Stimulated activated memory B cell treated with anti-CD40 and anti-IgM and Interleukin-4, amounts not matched to agents 10 μg/mL and 1 μg/mL and 100 μg/mL, for 72 hours (primary cell): ENCODE results near the gene KCNG4.

Experiments used
- ATAC-seq: fragments of 150-1000 bp; cut with Tn5 transposase; 2 replicates; pipeline ENCODE4 v1.10.0; 2021
- H3K27ac Mint-ChIP-seq: one replicate; pipeline ENCODE4 v1.8.0; 2022; ENCODE audit warnings: mild to moderate bottlenecking, mixed read lengths
- H3K27me3 Mint-ChIP-seq: one replicate; pipeline ENCODE4 v1.8.0; 2022; ENCODE audit warnings: mixed read lengths
- H3K36me3 Mint-ChIP-seq: one replicate; pipeline ENCODE4 v1.8.0; 2022; ENCODE audit warnings: mixed read lengths
- H3K4me1 Mint-ChIP-seq: one replicate; pipeline ENCODE4 v1.8.0; 2022; ENCODE audit warnings: mixed read lengths
- H3K4me3 Mint-ChIP-seq: one replicate; pipeline ENCODE4 v1.8.0; 2022; ENCODE audit warnings: mild to moderate bottlenecking, moderate library complexity, mixed read lengths
- H3K9me3 Mint-ChIP-seq: one replicate; pipeline ENCODE4 v1.8.0; 2022; ENCODE audit warnings: mixed read lengths

Gene KCNG4

GRCh38 chr16:84252184-84252583, 12.4 kb upstream of the KCNG4 start:
- Mint-ChIP-seq H3K4me3 (no peak overlapping the region), H3K9me3 (peaks cover 3% of the 10 kb centered on the region), H3K27ac (no peak overlapping the region), H3K36me3 (no peaks in the 10 kb centered on the region), H3K27me3 (peaks cover 37% of the 10 kb centered on the region), H3K4me1 (no peaks in the 10 kb centered on the region)
- ATAC-seq, result no peak

- no peak overlapping the region for H3K4me3 Mint-ChIP-seq
- ATAC-seq, result no peak
- no peak overlapping the region for H3K27ac Mint-ChIP-seq
- H3K9me3 Mint-ChIP-seq, result peaks cover 7% of the 10 kb centered on the region
- no peaks in the 10 kb centered on the region for H3K36me3 Mint-ChIP-seq
- no peaks in the 10 kb centered on the region for H3K4me1 Mint-ChIP-seq
- peaks cover 37% of the 10 kb centered on the region for H3K27me3 Mint-ChIP-seq
These were observed 8.0 kb upstream of the KCNG4 start for GRCh38 chr16:84247844-84248243.

DNA sequence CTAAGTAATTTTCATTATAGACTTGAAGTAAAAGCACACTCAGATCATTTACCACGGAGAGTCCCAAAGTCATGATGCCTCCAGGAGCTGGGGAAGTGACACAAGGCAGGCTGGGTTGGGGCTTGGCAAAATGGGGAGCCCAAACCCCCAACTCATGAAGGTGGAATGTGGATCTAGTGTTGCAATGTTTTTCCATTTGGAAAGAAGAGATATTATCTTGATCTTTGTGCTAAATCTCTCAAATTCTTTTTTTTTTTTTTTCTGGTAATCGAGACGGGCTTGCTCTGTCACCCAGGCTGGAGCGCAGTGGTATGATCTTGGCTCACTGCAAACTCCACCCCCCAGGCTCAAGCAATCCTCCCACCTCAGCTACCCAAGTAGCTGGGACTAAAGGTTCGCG, 7.5 kb upstream of the KCNG4 start:
- H3K36me3 Mint-ChIP-seq, result no peaks in the 10 kb centered on the region
- no peaks in the 10 kb centered on the region for H3K4me1 Mint-ChIP-seq
- no peak for ATAC-seq
- no peak overlapping the region for H3K27ac Mint-ChIP-seq
- H3K27me3 Mint-ChIP-seq, result peaks cover 32% of the 10 kb centered on the region
- peaks cover 7% of the 10 kb centered on the region for H3K9me3 Mint-ChIP-seq
- no peak overlapping the region for H3K4me3 Mint-ChIP-seq

GRCh38 chr16:84246679-84247077, 6.9 kb upstream of the KCNG4 start:
- Mint-ChIP-seq H3K27ac (no peak overlapping the region), H3K27me3 (peaks cover 28% of the 10 kb centered on the region), H3K4me1 (no peaks in the 10 kb centered on the region), H3K9me3 (peaks cover 7% of the 10 kb centered on the region), H3K4me3 (no peak overlapping the region), H3K36me3 (no peaks in the 10 kb centered on the region)
- ATAC-seq, result no peak

DNA sequence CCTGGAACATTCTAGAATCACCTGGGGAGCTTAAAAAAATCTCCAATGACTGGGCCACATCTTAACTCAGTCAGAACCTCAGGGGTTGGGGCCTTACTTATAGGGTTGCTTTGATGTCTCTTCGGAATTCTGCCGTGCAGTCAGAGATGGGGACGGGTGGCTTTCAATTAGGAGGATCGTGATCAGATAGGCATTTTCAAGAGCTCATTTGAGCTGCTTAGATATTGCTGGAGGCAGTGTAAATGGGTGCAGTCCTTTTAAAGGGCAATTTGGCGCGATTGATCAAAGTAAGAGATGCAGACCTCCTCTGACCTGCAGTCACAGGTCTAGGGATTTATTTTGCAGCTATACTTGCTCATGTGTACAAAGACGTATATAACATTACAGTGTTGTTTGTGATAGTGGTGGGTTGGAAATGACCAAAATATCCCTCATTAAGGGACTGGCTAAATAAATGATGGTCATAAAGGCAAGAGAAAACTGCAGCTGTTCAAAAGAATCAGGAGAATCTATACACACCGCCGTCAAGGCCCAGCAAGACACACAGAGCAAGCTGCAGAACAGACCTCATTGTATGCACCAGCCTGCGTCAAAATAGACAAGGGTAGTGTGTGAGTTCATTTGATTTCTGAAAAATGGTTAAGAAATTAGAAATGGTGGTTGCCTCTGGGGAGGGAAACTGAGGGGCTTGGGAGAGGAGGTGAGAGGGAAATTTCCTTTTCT, 6.3 kb upstream of the KCNG4 start:
- Mint-ChIP-seq H3K9me3 (peaks cover 7% of the 10 kb centered on the region), H3K4me3 (no peak overlapping the region), H3K27ac (no peak overlapping the region), H3K36me3 (no peaks in the 10 kb centered on the region), H3K27me3 (peaks cover 28% of the 10 kb centered on the region), H3K4me1 (no peaks in the 10 kb centered on the region)
- ATAC-seq, result no peak

DNA sequence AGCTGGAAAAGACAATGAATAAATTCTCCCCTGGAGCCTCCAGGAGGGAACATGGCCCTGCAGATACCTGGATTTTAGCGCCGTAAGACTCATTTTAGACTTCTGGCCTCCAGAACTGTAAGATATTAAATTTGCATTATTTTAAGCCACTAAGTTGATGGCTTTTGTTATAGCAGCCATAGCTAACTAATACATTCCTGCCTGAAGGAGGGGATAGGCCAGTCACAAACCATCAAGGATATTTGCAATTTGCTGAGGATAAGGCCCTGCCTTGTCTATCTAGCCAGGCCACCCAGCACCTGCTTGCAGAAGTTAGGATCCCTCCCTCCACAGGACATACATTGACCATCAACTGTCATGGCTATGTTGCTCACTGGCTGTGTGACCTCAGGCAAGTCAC, 4.9 kb upstream of the KCNG4 start:
- H3K36me3 Mint-ChIP-seq, result no peaks in the 10 kb centered on the region

GRCh38 chr16:84243732-84244131, 3.9 kb upstream of the KCNG4 start:
- Mint-ChIP-seq H3K9me3 (peaks cover 7% of the 10 kb centered on the region), H3K27ac (no peak overlapping the region), H3K4me3 (no peak overlapping the region), H3K27me3 (peaks cover 32% of the 10 kb centered on the region), H3K4me1 (no peaks in the 10 kb centered on the region), H3K36me3 (no peaks in the 10 kb centered on the region)
- ATAC-seq, result no peak

More for the DNA sequence above, 4.9 kb upstream of the KCNG4 start:
- Mint-ChIP-seq H3K9me3 (peaks cover 7% of the 10 kb centered on the region), H3K4me3 (no peak overlapping the region), H3K4me1 (no peaks in the 10 kb centered on the region), H3K27me3 (peaks cover 28% of the 10 kb centered on the region), H3K27ac (no peak overlapping the region)
- ATAC-seq, result no peak

- peaks cover 37% of the 10 kb centered on the region for H3K27me3 Mint-ChIP-seq
- no peaks in the 10 kb centered on the region for H3K36me3 Mint-ChIP-seq
- no peak overlapping the region for H3K27ac Mint-ChIP-seq
- no peak for ATAC-seq
- peaks cover 7% of the 10 kb centered on the region for H3K9me3 Mint-ChIP-seq
- no peak overlapping the region for H3K4me3 Mint-ChIP-seq
- no peaks in the 10 kb centered on the region for H3K4me1 Mint-ChIP-seq
These were observed 3.0 kb upstream of the KCNG4 start for GRCh38 chr16:84242839-84243238.

DNA sequence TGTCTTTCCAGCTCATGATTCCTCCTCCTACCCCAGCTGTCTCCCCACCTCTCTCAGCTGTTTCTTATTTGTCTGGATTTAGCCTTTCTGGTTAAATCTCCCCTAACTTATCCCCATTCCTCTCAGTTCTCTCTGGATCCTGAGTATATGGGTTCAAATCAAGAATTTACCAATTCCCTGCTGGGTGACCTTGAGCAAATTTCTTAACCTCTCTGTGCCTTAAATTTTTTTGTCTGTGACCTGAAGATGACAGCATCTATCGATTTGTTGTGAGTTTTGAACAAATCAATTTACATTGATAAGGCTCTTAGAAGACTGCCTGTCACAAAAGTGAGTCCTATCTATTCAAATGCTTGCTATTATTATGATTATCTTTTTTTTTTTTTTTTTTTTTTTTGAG, 2.0 kb upstream of the KCNG4 start:
- Mint-ChIP-seq H3K27ac (no peak overlapping the region), H3K4me1 (no peaks in the 10 kb centered on the region), H3K9me3 (peaks cover 7% of the 10 kb centered on the region), H3K27me3 (peaks cover 47% of the 10 kb centered on the region), H3K36me3 (no peaks in the 10 kb centered on the region), H3K4me3 (no peak overlapping the region)
- ATAC-seq, result no peak

- Mint-ChIP-seq H3K9me3 (peaks cover 7% of the 10 kb centered on the region), H3K4me1 (no peaks in the 10 kb centered on the region), H3K4me3 (no peak overlapping the region), H3K27me3 (peaks cover 47% of the 10 kb centered on the region), H3K27ac (no peak overlapping the region), H3K36me3 (no peaks in the 10 kb centered on the region)
- no peak for ATAC-seq
These were observed 643 bp upstream of the KCNG4 start for GRCh38 chr16:84240455-84240854.

- ATAC-seq, result no peak
- H3K4me1 Mint-ChIP-seq, result no peaks in the 10 kb centered on the region
- H3K9me3 Mint-ChIP-seq, result peaks cover 4% of the 10 kb centered on the region
- no peak overlapping the region for H3K27ac Mint-ChIP-seq
- H3K36me3 Mint-ChIP-seq, result no peaks in the 10 kb centered on the region
- no peak overlapping the region for H3K4me3 Mint-ChIP-seq
- H3K27me3 Mint-ChIP-seq, result peaks cover 47% of the 10 kb centered on the region
These were observed 557 bp downstream of the KCNG4 start for GRCh38 chr16:84239141-84239769.

DNA sequence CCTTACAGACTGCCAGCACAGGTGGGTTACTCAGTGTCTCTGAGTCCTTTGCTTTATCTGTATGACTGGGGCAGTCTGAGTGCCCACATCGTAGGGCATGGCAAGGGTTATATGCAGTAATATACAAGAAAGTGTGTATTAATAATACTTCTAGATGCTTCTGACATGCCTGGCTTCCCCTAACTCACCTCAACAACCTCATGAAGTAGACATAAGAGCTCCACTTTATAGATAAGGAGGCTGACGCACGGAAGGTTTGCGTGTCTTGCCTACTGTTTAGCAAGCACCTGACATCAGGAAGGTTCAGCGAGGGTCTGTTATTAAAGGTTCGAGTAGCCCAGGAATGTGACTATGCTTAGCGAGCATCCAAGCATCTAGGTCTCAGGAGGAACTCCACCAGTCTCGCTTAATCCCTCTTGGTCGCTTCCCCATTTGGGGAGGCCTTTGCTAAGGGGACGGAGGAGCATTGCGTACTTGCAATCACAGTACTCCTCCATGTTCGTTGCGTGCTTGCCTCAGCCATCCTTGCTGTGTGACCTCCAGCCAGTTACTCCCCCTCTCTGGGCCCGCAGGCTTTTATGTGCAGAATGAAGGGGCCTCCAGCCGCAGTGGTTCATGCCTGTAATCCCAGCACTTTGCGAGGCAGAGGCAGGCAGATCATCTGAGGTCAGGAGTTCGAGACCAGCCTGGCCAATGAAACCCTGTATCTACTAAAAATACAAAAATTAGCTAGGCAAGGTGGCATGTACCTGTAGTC, 1.6 kb downstream of the KCNG4 start:
- no peaks in the 10 kb centered on the region for H3K36me3 Mint-ChIP-seq
- H3K9me3 Mint-ChIP-seq, result no peaks in the 10 kb centered on the region
- peaks cover 56% of the 10 kb centered on the region for H3K27me3 Mint-ChIP-seq
- no peaks in the 10 kb centered on the region for H3K4me1 Mint-ChIP-seq
- ATAC-seq, result no peak
- no peak overlapping the region for H3K4me3 Mint-ChIP-seq
- H3K27ac Mint-ChIP-seq, result no peak overlapping the region

DNA sequence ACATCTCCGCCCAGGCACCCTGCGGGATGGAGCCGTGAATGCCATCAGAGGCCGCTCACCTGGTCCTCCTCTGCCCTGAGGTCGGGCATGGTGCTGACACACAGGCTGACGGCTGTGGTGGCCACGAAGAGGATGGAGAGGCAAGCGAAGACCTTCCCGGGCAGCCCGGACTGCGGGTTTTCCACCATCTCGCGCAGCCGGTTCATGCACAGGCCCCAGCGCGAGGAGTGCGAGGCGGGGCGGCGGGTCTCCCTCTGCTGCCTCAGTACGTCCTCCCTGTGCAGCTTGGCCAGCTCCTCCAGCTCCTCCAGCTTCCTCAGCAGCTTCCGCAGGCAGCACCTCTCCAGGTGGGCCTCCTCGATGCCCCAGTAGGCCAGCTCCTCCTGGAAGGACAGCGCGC, 3.1 kb downstream of the KCNG4 start:
- H3K4me1 Mint-ChIP-seq, result no peaks in the 10 kb centered on the region
- H3K36me3 Mint-ChIP-seq, result no peaks in the 10 kb centered on the region
- no peaks in the 10 kb centered on the region for H3K9me3 Mint-ChIP-seq
- no peak overlapping the region for H3K27ac Mint-ChIP-seq
- peaks cover 54% of the 10 kb centered on the region for H3K27me3 Mint-ChIP-seq
- ATAC-seq, result no peak
- H3K4me3 Mint-ChIP-seq, result no peak overlapping the region

DNA sequence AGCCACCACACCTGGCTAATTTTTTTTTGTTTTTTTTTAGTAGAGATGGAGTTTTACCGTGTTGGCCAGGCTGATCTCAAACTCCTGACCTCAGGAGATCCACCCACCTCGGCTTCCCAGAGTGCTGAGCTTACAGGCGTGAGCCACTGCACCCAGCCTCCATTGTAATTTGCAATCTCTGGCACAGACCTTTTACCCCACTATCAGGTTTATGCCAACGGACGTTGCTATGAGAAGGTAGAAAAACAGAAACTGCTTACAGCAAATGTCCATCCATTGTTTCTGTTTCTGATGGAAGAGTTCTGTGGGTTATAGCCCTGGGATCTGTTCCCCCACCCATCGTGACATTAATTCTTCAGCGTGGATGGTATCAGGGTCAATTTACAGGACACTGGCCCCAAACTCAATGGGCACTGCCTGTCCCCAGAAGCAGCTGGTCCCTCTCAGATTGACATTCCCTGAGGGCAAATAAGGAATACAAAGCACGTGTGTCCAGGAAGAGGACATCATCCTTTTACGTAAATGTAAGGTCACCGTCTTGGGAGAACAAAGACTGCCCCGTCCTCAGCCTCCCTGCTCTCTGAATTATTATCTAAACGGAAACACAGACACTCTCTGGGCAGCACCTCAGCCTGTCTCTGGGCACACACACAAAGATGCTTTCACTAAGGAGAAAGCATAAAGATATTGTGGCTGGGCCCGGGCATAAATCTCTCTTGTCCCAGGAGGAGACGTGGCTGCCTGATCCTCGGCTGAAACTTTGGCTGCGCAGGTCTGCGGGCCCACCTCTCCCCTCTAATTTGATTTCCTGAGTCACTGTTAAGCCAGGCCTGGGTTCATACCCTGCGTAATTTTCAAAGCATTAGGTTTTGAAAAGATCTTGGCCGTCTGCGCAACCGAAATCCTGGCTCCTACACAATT, 5.2 kb downstream of the KCNG4 start:
- H3K9me3 Mint-ChIP-seq, result no peaks in the 10 kb centered on the region
- no peak overlapping the region for H3K4me3 Mint-ChIP-seq
- H3K27me3 Mint-ChIP-seq, result peaks cover 54% of the 10 kb centered on the region
- H3K27ac Mint-ChIP-seq, result no peak overlapping the region
- no peak for ATAC-seq
- no peaks in the 10 kb centered on the region for H3K36me3 Mint-ChIP-seq
- no peaks in the 10 kb centered on the region for H3K4me1 Mint-ChIP-seq

GRCh38 chr16:84233748-84234147, 6.1 kb downstream of the KCNG4 start:
- H3K4me3 Mint-ChIP-seq, result no peak overlapping the region
- ATAC-seq, result no peak
- no peaks in the 10 kb centered on the region for H3K36me3 Mint-ChIP-seq
- peaks cover 54% of the 10 kb centered on the region for H3K27me3 Mint-ChIP-seq
- no peaks in the 10 kb centered on the region for H3K4me1 Mint-ChIP-seq
- H3K27ac Mint-ChIP-seq, result no peak overlapping the region
- no peaks in the 10 kb centered on the region for H3K9me3 Mint-ChIP-seq
